HFF-Myc (cell line): Measurements from ENCODE around the gene STK17B.
"Not testable (repeated sequence)": the region's sequence is repeated elsewhere in the genome, so short reads cannot be mapped to it uniquely, and the experiment has no call there.

Source experiments
- DNase-seq: peaks from one replicate; pipeline ENCODE4 v3.0.0-alpha.2; 2011; ENCODE audit warnings: low read depth; ENCODE audit errors: extremely low read depth
- H3K4me3 ChIP-seq: replicated peaks from 2 replicates; pipeline ENCODE4 v1.5.1; 2011; ENCODE audit warnings: low read depth, mild to moderate bottlenecking, control low read depth, low read length
- TF ChIP-seq, protein P1 (sequence below): IDR thresholded peaks from 2 replicates; pipeline ENCODE4 v1.5.1; 2012; ENCODE audit warnings: mild to moderate bottlenecking, low read depth, low read length, control low read depth; ENCODE audit errors: missing control alignments

Gene STK17B

GRCh38 chr2:196096982-196097745 is 74.2 kb downstream of the STK17B start:
- H3K4me3 ChIP-seq, result no peak overlapping the region
- no peak for DNase-seq
- TF ChIP-seq, protein P1, sequence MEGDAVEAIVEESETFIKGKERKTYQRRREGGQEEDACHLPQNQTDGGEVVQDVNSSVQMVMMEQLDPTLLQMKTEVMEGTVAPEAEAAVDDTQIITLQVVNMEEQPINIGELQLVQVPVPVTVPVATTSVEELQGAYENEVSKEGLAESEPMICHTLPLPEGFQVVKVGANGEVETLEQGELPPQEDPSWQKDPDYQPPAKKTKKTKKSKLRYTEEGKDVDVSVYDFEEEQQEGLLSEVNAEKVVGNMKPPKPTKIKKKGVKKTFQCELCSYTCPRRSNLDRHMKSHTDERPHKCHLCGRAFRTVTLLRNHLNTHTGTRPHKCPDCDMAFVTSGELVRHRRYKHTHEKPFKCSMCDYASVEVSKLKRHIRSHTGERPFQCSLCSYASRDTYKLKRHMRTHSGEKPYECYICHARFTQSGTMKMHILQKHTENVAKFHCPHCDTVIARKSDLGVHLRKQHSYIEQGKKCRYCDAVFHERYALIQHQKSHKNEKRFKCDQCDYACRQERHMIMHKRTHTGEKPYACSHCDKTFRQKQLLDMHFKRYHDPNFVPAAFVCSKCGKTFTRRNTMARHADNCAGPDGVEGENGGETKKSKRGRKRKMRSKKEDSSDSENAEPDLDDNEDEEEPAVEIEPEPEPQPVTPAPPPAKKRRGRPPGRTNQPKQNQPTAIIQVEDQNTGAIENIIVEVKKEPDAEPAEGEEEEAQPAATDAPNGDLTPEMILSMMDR, result no peak

DNA sequence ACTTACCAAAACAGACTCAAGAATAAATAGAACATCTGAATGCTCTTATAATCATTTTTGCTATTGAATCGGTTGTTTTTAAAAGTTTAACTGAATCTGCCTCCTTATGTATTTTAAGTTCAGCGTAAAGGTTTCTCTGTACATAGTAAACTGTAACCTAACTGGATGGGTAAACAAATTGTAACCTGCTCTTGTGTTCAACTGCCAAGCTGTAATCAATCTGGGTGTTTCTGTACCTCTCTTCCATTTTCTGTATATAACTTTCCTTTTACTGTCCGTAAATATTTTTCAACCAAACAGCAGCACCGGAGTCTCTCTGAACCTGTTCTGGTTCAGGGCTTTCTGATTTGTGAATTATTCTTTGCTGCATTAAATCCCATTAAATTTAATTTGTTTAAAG is 75.1 kb downstream of the STK17B start:
- no peak for DNase-seq
- TF ChIP-seq, protein P1, result no peak
- H3K4me3 ChIP-seq, result no peak overlapping the region

- DNase-seq, H3K4me3 ChIP-seq: not testable (repeated sequence)
Observed at GRCh38 chr2:196089448-196089847, 81.9 kb downstream of the STK17B start.

GRCh38 chr2:196088203-196088602 is 83.2 kb downstream of the STK17B start:
- DNase-seq, result no peak
- TF ChIP-seq, protein P1, result no peak
- no peak overlapping the region for H3K4me3 ChIP-seq

- H3K4me3 ChIP-seq, result no peak overlapping the region
- DNase-seq, result no peak
- TF ChIP-seq, protein P1, result no peak
Observed at GRCh38 chr2:196086517-196087368, 84.6 kb downstream of the STK17B start.

- no peak for DNase-seq
- no peak overlapping the region for H3K4me3 ChIP-seq
- TF ChIP-seq, protein P1, result no peak
Observed at GRCh38 chr2:196083601-196084000, 87.8 kb downstream of the STK17B start.
